Hematopoietic multipotent progenitor cell treated with erythropoietin and hydrocortisone succinate and interleukin-3 and kit ligand, for 6 days (in vitro differentiated cells): ENCODE data around the gene WIPF2.

Source experiments
- DNase-seq: peaks from one replicate; pipeline ENCODE4 v3.0.0-alpha.2; 2015

WIPF2 gene

GRCh38 chr17:40253565-40253964 lies 34.5 kb downstream of the WIPF2 start:
- DNase-seq = no peak

GRCh38 chr17:40259505-40259904 lies 40.4 kb downstream of the WIPF2 start:
- no peak for DNase-seq

GRCh38 chr17:40260528-40260927 lies 41.4 kb downstream of the WIPF2 start:
- DNase-seq = no peak

DNA sequence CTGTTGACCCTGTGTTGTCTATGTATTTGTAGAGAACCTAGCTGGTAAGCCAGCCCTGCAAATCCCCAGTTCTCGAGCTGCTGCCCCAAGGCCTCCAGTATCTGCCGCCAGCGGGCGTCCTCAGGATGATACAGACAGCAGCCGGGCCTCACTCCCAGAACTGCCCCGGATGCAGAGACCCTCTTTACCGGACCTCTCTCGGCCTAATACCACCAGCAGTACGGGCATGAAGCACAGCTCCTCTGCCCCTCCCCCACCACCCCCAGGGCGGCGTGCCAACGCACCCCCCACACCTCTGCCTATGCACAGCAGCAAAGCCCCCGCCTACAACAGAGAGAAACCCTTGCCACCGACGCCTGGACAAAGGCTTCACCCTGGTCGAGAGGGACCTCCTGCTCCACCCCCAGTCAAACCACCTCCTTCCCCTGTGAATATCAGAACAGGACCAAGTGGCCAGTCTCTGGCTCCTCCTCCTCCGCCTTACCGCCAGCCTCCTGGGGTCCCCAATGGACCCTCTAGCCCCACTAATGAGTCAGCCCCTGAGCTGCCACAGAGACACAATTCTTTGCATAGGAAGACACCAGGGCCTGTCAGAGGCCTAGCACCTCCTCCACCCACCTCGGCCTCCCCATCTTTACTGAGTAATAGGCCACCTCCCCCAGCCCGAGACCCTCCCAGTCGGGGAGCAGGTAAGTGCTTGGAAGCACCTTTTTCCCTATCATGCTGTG lies 45.5 kb downstream of the WIPF2 start:
- no peak for DNase-seq

DNA sequence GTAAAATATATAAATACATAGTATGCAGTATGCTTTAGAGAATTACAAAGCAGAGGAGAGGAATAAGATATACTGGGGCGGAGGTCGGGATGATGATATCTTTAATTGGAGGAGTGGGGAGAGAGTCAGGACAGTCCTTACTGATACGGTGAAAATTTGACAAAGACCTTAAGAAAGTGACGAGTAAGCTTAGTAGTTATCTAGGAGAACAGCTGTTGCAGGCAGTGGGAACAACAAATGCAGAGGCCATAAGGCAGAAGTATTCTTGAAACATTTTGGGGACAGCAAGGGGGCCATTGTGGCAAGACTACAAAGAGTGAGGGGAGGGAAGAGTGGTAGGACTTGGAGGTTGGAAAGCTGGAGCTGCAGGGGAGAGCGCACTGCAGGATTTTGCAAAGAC lies 46.2 kb downstream of the WIPF2 start:
- no peak for DNase-seq

- DNase-seq = no peak
These were observed 47.8 kb downstream of the WIPF2 start for GRCh38 chr17:40266882-40267281.

DNA sequence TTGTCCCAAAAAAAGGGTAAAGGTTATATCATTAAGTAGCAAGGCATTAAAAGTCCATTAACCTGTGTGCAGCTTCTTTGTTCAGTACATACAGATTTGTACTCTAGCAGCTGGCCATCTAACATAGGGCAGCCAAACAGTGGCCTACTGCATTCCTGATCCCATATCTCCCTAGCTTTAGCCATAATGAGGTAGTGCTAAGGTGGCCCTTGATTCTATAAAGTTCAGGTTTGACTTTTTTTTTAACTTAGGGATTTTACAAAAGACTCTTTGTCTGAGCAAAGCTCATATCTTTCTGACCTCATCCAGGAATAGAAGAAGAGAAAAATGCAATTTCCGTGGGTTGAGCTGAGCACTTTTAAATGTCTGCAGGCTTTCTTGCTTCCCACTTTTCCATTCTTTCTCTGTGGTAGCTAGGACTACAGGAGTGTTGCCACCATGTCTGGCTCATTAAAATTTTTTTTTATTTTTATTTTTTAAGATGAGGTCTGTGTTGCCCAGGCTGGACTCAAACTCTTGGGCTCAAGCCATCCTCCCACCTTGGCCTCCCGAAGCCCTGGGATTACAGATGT lies 49.1 kb downstream of the WIPF2 start:
- DNase-seq = no peak

DNA sequence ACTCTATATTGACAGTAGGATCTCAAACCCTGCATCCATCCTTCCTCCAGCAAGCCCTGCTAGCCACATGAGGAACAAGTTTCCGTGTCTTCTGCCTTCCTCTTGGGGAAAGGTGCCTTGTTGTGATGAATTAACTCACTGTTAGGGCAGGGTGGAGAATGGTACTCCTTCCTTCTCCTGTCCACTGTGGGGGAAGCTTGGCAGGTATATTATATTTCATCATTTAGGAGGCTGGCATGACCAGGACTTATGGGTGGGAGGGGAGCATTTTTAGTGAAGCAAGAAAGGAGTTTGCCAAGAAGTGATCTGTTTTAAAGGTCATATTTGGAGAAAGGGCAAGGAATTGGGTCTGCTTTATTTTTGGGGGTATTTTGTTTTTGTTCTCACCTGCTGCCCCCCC lies 59.3 kb downstream of the WIPF2 start:
- DNase-seq = no peak

DNA sequence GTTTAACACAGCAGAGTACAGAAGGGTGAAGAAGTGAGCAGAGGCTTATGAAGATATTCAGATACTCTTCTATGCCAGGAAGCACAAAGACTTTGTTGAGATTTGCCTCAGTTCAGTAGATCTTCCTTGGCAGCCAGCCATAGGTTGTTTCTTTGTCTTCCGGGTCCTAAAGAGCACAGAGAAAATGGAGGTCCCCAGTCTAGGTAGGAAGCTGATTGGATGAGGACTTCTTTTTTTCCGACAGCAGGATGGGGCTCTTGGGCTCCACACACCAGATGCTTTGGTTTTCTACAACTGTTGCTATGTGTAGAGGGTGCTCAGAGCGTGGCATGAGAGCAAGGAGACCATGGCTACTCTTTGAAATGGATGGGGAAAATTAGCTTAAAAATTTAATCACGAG lies 60.3 kb downstream of the WIPF2 start:
- no peak for DNase-seq

GRCh38 chr17:40281663-40282062 lies 62.6 kb downstream of the WIPF2 start:
- DNase-seq = no peak

GRCh38 chr17:40283662-40284061 lies 64.6 kb downstream of the WIPF2 start:
- DNase-seq = no peak

DNA sequence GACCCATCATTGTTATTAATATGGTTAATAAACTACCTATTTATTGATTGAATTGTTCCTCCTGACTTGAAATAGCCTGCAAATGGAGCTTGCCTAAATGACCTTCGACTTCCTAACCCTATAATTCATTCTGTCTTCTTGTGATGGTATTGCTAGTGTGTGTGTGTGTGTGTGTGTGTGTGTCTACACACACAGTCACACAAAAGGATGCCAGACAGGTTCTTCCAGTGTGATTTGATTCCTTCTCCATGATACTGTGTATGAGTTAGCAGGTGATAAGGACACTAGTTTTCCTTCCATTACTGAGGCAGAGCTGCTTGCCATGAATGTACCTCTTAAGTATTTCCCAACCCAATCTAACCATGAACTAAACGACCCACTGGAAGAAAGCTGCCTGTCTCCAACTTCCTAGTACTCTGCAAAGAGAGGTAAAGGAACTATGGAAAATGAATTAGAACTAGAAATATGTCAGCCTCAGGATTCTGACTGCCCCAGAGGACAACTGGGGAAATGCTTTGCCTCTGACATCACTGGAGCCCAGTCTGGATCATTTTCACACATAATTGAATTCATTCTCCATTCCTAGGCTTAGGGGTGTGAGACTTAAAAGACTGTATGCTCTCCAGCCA lies 65.1 kb downstream of the WIPF2 start:
- no peak for DNase-seq

- no peak for DNase-seq
These were observed 67.4 kb downstream of the WIPF2 start for GRCh38 chr17:40286473-40286872.

DNA sequence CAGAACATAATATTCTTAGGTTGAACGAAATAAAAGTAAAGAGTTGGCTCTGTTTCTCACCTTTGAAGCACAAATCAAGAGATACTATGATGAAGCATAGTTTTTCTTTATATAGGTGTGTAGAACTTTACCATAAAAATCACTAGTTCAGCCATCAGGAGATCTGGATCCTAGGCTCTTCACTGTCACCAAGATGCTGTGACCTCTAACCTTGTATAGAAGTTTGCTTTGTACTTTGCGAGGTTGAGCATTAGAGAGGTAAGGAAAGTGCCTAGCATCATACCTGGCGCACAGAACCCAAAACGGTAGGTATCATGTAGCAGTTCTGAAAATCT lies 68.0 kb downstream of the WIPF2 start:
- DNase-seq = no peak

DNA sequence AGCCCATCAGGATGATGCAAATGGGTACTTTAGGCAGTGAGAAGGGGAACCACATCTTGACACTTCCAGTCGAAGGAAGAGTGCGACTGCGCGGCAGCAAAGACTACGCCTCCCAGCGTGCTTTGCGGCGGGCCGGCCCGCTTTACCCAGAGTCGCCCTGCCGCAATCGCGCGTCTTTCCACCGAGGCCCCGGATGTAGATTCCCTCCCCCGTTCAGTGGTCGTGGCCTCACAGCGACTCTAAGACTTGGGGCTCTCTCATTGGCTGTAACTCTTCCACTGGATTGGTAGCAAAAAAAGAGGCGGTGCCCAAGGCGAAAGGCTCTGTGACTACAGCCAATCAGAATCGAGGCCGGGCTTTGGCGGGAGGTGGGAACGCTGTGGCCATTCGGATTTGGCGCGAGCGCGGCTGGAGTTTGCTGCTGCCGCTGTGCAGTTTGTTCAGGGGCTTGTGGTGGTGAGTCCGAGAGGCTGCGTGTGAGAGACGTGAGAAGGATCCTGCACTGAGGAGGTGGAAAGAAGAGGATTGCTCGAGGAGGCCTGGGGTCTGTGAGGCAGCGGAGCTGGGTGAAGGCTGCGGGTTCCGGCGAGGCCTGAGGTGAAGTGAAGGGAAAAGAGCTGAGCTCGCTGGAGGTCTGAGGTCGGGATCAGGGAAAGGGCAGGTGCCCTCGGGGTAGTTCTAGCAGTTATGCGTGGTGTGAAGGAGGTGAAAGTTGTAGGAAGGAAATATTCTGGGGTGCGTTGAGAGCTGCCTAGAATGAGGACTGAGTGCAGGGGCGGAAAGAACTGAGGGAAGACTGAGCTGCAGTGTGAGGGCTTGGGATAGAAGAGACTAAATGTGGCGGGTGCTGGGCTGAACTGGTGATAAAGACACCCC lies 68.6 kb downstream of the WIPF2 start, which contains the start of gene CDC6:
Gene CDC6, plus strand, starts transcription at position 386 of the 876 bp plus-strand sequence. CDS start 1,542 bp downstream, outside the sequence.
- peak; percentile 100 for DNase-seq

DNA sequence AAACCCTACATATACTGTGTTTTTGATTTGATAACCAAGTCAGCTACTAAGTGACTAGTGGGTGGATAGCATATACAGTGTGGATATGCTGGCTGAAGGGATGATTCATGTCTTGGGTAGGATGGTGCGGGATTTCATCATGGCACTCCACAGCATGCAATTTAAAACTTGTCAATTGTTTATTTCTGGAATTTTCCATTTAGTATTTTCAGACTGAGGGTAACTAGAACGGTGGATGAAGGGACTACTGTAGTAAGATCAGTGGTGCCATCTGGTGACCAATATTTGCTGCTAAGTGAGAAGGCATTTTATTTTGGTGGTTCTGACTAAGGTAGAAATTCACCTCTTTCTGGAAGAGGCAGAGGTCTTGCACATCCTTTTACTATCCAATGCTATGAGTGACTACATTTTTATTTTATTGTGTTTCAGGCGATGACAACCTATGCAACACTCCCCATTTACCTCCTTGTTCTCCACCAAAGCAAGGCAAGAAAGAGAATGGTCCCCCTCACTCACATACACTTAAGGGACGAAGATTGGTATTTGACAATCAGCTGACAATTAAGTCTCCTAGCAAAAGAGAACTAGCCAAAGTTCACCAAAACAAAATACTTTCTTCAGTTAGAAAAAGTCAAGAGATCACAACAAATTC lies 71.7 kb downstream of the WIPF2 start:
- peak; percentile 91 for DNase-seq

- DNase-seq = no peak
These were observed 72.2 kb downstream of the WIPF2 start for GRCh38 chr17:40291281-40291664.

DNA sequence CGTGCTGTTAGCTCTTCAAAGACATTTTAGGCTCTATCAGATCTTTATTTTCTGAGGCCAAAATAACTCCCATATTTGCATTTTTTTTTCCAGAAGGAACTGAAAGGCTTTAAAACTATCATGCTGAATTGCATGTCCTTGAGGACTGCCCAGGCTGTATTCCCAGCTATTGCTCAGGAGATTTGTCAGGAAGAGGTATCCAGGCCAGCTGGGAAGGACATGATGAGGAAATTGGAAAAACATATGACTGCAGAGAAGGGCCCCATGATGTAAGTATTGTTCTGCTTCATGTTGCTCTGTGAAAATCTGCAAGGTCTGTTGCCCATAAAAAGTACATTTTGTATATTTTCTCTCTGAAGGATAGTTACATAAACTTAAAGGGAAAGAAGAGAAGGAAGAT lies 74.3 kb downstream of the WIPF2 start:
- no peak for DNase-seq

- DNase-seq = no peak
These were observed 76.7 kb downstream of the WIPF2 start for GRCh38 chr17:40295488-40296436.

DNA sequence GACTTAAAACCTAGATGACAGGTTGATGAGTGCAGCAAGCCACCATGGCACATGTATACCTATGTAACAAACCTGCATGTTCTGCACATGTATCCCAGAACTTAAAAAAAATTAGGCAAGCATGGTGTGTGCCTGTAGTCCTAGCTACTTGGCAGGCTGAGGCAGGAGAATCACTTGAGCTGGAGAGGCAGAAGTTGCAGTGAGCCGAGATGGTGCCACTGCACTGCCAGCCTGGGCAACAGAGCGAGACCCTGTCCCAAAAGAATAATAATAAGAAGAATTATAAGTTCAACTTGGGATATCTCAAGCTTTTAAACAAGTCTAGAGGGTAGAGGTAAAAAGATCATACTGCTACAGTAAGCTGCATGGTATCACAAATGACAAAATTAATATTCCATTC lies 78.4 kb downstream of the WIPF2 start:
- DNase-seq = no peak

- DNase-seq = no peak
These were observed 79.6 kb downstream of the WIPF2 start for GRCh38 chr17:40298726-40299125.
